Loucy (cell line): Measurements from ENCODE around the gene MYO9A.

Experiments used
- EZH2phosphoT487 ChIP-seq: fragments of 200-600 bp; IDR thresholded peaks from 2 replicates; pipeline ENCODE4 v1.6.1; 2018; ENCODE audit warnings: antibody characterized with exemption, mild to moderate bottlenecking, moderate library complexity, borderline replicate concordance
- TF ChIP-seq, protein P1 (sequence below): fragments of 200-600 bp; sonication (generic); conservative IDR thresholded peaks from 2 replicates; pipeline ENCODE4 v1.5.1; 2014; ENCODE audit warnings: mild to moderate bottlenecking, antibody characterized with exemption, low read length

DNA sequence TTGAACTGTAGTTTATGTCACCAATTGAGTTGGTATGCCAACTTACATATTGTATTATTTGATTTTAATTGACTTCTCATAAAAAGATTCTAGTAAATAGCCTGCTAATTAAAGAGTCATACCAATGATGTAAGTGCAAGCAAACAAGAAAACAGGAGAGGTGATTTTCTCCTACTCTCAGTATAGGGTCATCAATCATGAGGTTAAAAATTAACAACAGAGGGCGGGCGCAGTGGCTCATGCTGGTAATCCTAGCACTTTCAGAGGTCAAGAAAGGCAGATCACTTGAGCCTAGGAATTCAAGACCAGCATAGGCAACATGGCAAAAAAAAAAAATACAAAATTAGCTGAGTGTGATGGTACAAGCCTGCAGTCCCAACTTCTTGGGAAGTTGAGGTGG, 108.7 kb downstream of the MYO9A start:
- TF ChIP-seq, protein P1, sequence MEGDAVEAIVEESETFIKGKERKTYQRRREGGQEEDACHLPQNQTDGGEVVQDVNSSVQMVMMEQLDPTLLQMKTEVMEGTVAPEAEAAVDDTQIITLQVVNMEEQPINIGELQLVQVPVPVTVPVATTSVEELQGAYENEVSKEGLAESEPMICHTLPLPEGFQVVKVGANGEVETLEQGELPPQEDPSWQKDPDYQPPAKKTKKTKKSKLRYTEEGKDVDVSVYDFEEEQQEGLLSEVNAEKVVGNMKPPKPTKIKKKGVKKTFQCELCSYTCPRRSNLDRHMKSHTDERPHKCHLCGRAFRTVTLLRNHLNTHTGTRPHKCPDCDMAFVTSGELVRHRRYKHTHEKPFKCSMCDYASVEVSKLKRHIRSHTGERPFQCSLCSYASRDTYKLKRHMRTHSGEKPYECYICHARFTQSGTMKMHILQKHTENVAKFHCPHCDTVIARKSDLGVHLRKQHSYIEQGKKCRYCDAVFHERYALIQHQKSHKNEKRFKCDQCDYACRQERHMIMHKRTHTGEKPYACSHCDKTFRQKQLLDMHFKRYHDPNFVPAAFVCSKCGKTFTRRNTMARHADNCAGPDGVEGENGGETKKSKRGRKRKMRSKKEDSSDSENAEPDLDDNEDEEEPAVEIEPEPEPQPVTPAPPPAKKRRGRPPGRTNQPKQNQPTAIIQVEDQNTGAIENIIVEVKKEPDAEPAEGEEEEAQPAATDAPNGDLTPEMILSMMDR = no peak
- no peak for TF ChIP-seq EZH2phosphoT487
